T-helper 1 cell treated with Interleukin-12 subunit alpha and Interleukin-12 subunit beta and Interleukin-4 antibody, amounts not matched to agents 30 ng/mL and 1 ng/mL, for 36 hours (primary cell): ENCODE data around the gene CARD9. TPM values are rescaled to one million over a fixed set of nuclear protein-coding genes. Genes with fewer than 3 reads are reported as not detected.
"Not testable (repeated sequence)": the region's sequence is repeated elsewhere in the genome, so short reads cannot be mapped to it uniquely, and the experiment has no call there.

Source experiments
- intact Hi-C: fragments of 100-400 bp; cut with micrococcal nuclease; formaldehyde crosslinking; loops from one replicate; pipeline ENCODE4 v1.15.1; 2024
- total RNA-seq: library from RNA; stranded (reverse); gene quantifications from 2 replicates; pipeline ENCODE4 v1.2.3, GENCODE V29; 2022

CARD9 gene
- total RNA-seq, 1 donor from 2014 or later, result 1.3 TPM

GRCh38 chr9:136351868-136352267 is 21.6 kb downstream of the CARD9 start:
- intact Hi-C loops, result not testable (repeated sequence)

GRCh38 chr9:136351252-136351800 is 22.1 kb downstream of the CARD9 start:
- intact Hi-C loops, result no loop called here

GRCh38 chr9:136349546-136349945 is 23.9 kb downstream of the CARD9 start:
- intact Hi-C loops, result no loop called here

GRCh38 chr9:136348691-136349090 is 24.8 kb downstream of the CARD9 start:
- intact Hi-C loops, result no loop called here

- intact Hi-C loops, result no loop called here
These were observed 25.8 kb downstream of the CARD9 start for GRCh38 chr9:136347472-136348256.

GRCh38 chr9:136346927-136347465 is 26.5 kb downstream of the CARD9 start:
- intact Hi-C loops, result no loop called here

GRCh38 chr9:136346157-136346481 is 27.4 kb downstream of the CARD9 start:
- intact Hi-C loops, result no loop called here

- intact Hi-C loops, result no loop called here
These were observed 27.9 kb downstream of the CARD9 start for GRCh38 chr9:136345281-136346156.

- intact Hi-C loops, result no loop called here
These were observed 28.8 kb downstream of the CARD9 start for GRCh38 chr9:136344544-136345280.

- intact Hi-C loops, result no loop called here
These were observed 29.6 kb downstream of the CARD9 start for GRCh38 chr9:136343884-136344269.

- intact Hi-C loops, result no loop called here
These were observed 30.2 kb downstream of the CARD9 start for GRCh38 chr9:136343121-136343883.

- intact Hi-C loops, result loop anchor here (1.0 kb wide), 2 partner anchors 21 to 58 kb away; partner anchors contain the start of genes DNLZ and SNAPC4
These were observed 31.0 kb downstream of the CARD9 start for GRCh38 chr9:136342181-136343120.

GRCh38 chr9:136341769-136342168 is 31.7 kb downstream of the CARD9 start:
- intact Hi-C loops, result loop anchor here (1.0 kb wide), 2 partner anchors 22 to 59 kb away; partner anchors contain the start of genes DNLZ and SNAPC4

GRCh38 chr9:136341042-136341655 is 32.3 kb downstream of the CARD9 start:
- intact Hi-C loops, result no loop called here

GRCh38 chr9:136340356-136341041 is 33.0 kb downstream of the CARD9 start:
- intact Hi-C loops, result no loop called here

GRCh38 chr9:136339958-136340310 is 33.5 kb downstream of the CARD9 start:
- intact Hi-C loops, result no loop called here

- intact Hi-C loops, result no loop called here
These were observed 34.1 kb downstream of the CARD9 start for GRCh38 chr9:136339173-136339957.
